GM19035 (cell line): Measurements from ENCODE around the gene FXYD5.
"Not testable (repeated sequence)": the region's sequence is repeated elsewhere in the genome, so short reads cannot be mapped to it uniquely, and the experiment has no call there.

Experiments
- ATAC-seq: cut with Tn5 transposase; IDR thresholded peaks from one replicate; pipeline ENCODE4 v1.9.1; 2021; ENCODE audit not compliant: unreplicated experiment

FXYD5 gene

GRCh38 chr19:35136977-35137702 is 17.4 kb upstream of the FXYD5 start:
- no peak for ATAC-seq

- no peak for ATAC-seq
These were observed 16.1 kb upstream of the FXYD5 start, which contains the start of gene FXYD1 for GRCh38 chr19:35138305-35138892. Gene FXYD1, plus strand, starts transcription at chr19:35138824. Its CDS starts 1,256 bp downstream, at chr19:35140080.

GRCh38 chr19:35140207-35140961 is 14.2 kb upstream of the FXYD5 start:
- no peak for ATAC-seq

GRCh38 chr19:35140962-35141836 is 13.3 kb upstream of the FXYD5 start:
- no peak for ATAC-seq

GRCh38 chr19:35141837-35142605 is 12.5 kb upstream of the FXYD5 start:
- no peak for ATAC-seq

GRCh38 chr19:35142606-35143230 is 11.8 kb upstream of the FXYD5 start:
- ATAC-seq = no peak

- no peak for ATAC-seq
These were observed 11.3 kb upstream of the FXYD5 start, which contains the start of gene FXYD7 for GRCh38 chr19:35143231-35143715. Gene FXYD7, plus strand, starts transcription at chr19:35143255. Its CDS starts 79 bp downstream, at chr19:35143334.

- no peak for ATAC-seq
These were observed 10.7 kb upstream of the FXYD5 start for GRCh38 chr19:35143818-35144217.

- ATAC-seq = no peak
These were observed 10.3 kb upstream of the FXYD5 start for GRCh38 chr19:35144259-35144599.

- ATAC-seq = no peak
These were observed 9.7 kb upstream of the FXYD5 start for GRCh38 chr19:35144600-35145436.

- no peak for ATAC-seq
These were observed 7.6 kb upstream of the FXYD5 start for GRCh38 chr19:35146746-35147459.

GRCh38 chr19:35149463-35149862 is 5.1 kb upstream of the FXYD5 start:
- ATAC-seq = no peak

GRCh38 chr19:35150445-35150844 is 4.1 kb upstream of the FXYD5 start:
- ATAC-seq = no peak

GRCh38 chr19:35151273-35152065 is 3.1 kb upstream of the FXYD5 start:
- no peak for ATAC-seq

GRCh38 chr19:35153129-35153522 is 1.4 kb upstream of the FXYD5 start:
- ATAC-seq = not testable (repeated sequence)

- no peak for ATAC-seq
These were observed 622 bp upstream of the FXYD5 start for GRCh38 chr19:35153701-35154524.
